Measurements from ENCODE around the gene KIAA0586.

DNA sequence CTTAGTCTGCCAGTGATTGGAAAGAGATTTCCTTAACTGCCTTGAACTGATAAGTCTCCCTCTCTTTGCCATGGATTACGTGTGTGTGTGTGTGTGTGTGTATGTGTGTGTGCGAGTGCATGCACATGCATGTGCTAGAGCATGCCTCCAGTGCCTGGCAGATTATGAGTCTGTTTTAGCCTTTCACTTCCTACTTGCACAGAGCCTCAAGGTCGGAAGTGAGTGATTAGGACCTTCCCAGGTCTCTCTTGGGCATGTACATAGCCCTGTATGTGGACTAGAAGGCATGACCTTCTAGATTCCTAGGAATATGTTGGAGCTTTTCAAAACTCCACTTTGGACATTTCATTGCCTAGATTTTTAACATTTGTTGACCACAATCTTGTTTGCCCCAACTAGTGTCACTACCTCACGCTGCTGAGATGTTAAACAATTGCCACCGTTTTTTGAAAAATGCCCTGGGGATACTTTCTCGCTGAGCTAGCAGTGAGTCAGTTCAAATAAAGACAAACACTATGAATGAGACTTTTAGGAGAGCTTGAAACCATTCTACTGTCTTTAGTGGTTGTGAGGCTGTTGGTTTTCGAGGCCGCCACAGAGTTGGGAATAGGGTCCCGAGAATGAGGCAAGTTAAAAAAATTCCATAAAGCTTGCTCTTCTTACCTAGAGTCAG is 28.2 kb downstream of the KIAA0586 start:
- TF ChIP-seq, protein P1, sequence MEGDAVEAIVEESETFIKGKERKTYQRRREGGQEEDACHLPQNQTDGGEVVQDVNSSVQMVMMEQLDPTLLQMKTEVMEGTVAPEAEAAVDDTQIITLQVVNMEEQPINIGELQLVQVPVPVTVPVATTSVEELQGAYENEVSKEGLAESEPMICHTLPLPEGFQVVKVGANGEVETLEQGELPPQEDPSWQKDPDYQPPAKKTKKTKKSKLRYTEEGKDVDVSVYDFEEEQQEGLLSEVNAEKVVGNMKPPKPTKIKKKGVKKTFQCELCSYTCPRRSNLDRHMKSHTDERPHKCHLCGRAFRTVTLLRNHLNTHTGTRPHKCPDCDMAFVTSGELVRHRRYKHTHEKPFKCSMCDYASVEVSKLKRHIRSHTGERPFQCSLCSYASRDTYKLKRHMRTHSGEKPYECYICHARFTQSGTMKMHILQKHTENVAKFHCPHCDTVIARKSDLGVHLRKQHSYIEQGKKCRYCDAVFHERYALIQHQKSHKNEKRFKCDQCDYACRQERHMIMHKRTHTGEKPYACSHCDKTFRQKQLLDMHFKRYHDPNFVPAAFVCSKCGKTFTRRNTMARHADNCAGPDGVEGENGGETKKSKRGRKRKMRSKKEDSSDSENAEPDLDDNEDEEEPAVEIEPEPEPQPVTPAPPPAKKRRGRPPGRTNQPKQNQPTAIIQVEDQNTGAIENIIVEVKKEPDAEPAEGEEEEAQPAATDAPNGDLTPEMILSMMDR (IDR thresholded peaks at IDR 0.05), result no peak
- no peak for TF ChIP-seq POLR2AphosphoS5 (IDR thresholded peaks at IDR 0.05)

Data from breast epithelium (tissue), 3 donors.